Measurements from ENCODE around the gene KIF26A.

Gene KIF26A

GRCh38 chr14:104140463-104141331 is 2.3 kb downstream of the KIF26A start:
- H3K4me1 Mint-ChIP-seq (ENCODE audit: low read depth) = peaks cover 6% of the 10 kb centered on the region
- H3K27me3 Mint-ChIP-seq = peaks cover 2% of the 10 kb centered on the region
- H3K27ac Mint-ChIP-seq = peak overlapping the region; percentile 28

DNA sequence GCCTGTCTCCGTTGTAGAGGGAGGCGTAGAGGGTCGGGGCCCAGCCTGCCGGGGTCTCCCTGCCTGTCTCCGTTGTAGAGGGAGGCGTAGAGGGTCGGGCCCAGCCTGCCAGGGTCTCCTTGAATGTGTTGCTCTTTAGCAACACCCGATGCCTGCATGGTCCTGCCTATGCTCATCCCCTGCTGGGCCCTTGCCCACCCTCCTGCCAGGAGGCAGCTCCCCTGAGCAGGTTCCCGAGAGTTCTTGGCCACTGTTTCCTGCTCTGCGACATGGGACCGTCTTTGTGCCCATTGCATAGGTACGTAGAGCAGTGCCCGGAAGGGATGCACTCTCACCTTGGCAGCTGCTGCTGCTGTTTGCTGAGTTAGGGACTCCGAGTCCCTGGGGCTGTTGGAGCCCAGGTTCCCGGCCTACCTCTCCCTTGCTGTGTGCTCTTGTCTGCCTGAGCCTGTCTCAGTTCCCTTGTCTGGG is 3.3 kb downstream of the KIF26A start:
- peaks cover 6% of the 10 kb centered on the region for H3K4me1 Mint-ChIP-seq (ENCODE audit: low read depth)
- peaks cover 2% of the 10 kb centered on the region for H3K27me3 Mint-ChIP-seq
- no peak overlapping the region for H3K4me3 Mint-ChIP-seq
- no peaks in the 10 kb centered on the region for H3K36me3 Mint-ChIP-seq
- no peak overlapping the region for H3K27ac Mint-ChIP-seq
- no peaks in the 10 kb centered on the region for H3K9me3 Mint-ChIP-seq (ENCODE audit: low read depth)

More at GRCh38 chr14:104140463-104141331, 2.3 kb downstream of the KIF26A start:
- H3K9me3 Mint-ChIP-seq (ENCODE audit: low read depth) = no peaks in the 10 kb centered on the region
- no peaks in the 10 kb centered on the region for H3K36me3 Mint-ChIP-seq
- H3K4me3 Mint-ChIP-seq = no peak overlapping the region

- Mint-ChIP-seq H3K4me3 (no peak overlapping the region), H3K27ac (no peak overlapping the region), H3K36me3 (no peaks in the 10 kb centered on the region), H3K4me1 (ENCODE audit: low read depth) (no peaks in the 10 kb centered on the region), H3K9me3 (ENCODE audit: low read depth) (no peaks in the 10 kb centered on the region), H3K27me3 (no peaks in the 10 kb centered on the region)
Observed at GRCh38 chr14:104142136-104142945, 4.0 kb downstream of the KIF26A start.

DNA sequence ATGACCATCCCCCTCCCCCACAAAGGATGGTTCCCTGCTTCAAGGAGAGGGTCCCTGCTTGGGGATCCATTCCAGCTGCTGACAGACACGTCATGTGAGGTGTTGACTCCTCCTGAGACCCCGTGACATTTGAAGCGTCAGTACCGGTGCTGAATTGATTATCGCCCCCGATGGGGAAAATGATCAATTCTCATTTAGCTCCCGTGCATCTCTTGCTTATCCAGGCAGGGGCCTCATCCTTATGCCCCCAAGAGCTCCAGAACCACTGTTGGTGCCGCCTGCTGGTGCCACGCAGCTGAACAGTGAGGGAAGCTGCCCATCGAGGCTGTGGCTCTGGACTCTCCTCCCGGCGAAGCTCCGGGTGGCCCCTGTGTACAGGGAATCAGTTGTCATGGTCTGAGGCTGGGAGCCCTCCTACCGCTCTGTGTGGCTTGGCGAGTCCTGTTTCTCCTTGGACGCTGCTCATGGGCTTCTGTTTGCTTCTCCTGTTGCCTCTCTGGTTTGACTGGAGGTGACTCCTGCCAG is 4.6 kb downstream of the KIF26A start:
- Mint-ChIP-seq H3K36me3 (no peaks in the 10 kb centered on the region), H3K27me3 (no peaks in the 10 kb centered on the region), H3K27ac (no peak overlapping the region), H3K4me3 (no peak overlapping the region), H3K9me3 (ENCODE audit: low read depth) (no peaks in the 10 kb centered on the region), H3K4me1 (ENCODE audit: low read depth) (no peaks in the 10 kb centered on the region)

GRCh38 chr14:104143521-104144452 is 5.4 kb downstream of the KIF26A start:
- Mint-ChIP-seq H3K27me3 (no peaks in the 10 kb centered on the region), H3K36me3 (no peaks in the 10 kb centered on the region), H3K27ac (no peak overlapping the region), H3K4me3 (no peak overlapping the region), H3K4me1 (ENCODE audit: low read depth) (no peaks in the 10 kb centered on the region), H3K9me3 (ENCODE audit: low read depth) (no peaks in the 10 kb centered on the region)

GRCh38 chr14:104144453-104144790 is 6.0 kb downstream of the KIF26A start:
- H3K36me3 Mint-ChIP-seq = no peaks in the 10 kb centered on the region
- H3K4me1 Mint-ChIP-seq (ENCODE audit: low read depth) = no peaks in the 10 kb centered on the region
- no peaks in the 10 kb centered on the region for H3K27me3 Mint-ChIP-seq
- H3K9me3 Mint-ChIP-seq (ENCODE audit: low read depth) = no peaks in the 10 kb centered on the region
- H3K4me3 Mint-ChIP-seq = no peak overlapping the region
- no peak overlapping the region for H3K27ac Mint-ChIP-seq

GRCh38 chr14:104144911-104145825 is 6.8 kb downstream of the KIF26A start:
- H3K27ac Mint-ChIP-seq = no peak overlapping the region
- H3K4me3 Mint-ChIP-seq = no peak overlapping the region
- H3K4me1 Mint-ChIP-seq (ENCODE audit: low read depth) = no peaks in the 10 kb centered on the region
- H3K36me3 Mint-ChIP-seq = no peaks in the 10 kb centered on the region
- no peaks in the 10 kb centered on the region for H3K9me3 Mint-ChIP-seq (ENCODE audit: low read depth)
- H3K27me3 Mint-ChIP-seq = no peaks in the 10 kb centered on the region

GRCh38 chr14:104145826-104146601 is 7.6 kb downstream of the KIF26A start:
- H3K4me3 Mint-ChIP-seq = no peak overlapping the region
- no peaks in the 10 kb centered on the region for H3K36me3 Mint-ChIP-seq
- H3K4me1 Mint-ChIP-seq (ENCODE audit: low read depth) = no peaks in the 10 kb centered on the region
- no peaks in the 10 kb centered on the region for H3K27me3 Mint-ChIP-seq
- no peaks in the 10 kb centered on the region for H3K9me3 Mint-ChIP-seq (ENCODE audit: low read depth)
- H3K27ac Mint-ChIP-seq = no peak overlapping the region

DNA sequence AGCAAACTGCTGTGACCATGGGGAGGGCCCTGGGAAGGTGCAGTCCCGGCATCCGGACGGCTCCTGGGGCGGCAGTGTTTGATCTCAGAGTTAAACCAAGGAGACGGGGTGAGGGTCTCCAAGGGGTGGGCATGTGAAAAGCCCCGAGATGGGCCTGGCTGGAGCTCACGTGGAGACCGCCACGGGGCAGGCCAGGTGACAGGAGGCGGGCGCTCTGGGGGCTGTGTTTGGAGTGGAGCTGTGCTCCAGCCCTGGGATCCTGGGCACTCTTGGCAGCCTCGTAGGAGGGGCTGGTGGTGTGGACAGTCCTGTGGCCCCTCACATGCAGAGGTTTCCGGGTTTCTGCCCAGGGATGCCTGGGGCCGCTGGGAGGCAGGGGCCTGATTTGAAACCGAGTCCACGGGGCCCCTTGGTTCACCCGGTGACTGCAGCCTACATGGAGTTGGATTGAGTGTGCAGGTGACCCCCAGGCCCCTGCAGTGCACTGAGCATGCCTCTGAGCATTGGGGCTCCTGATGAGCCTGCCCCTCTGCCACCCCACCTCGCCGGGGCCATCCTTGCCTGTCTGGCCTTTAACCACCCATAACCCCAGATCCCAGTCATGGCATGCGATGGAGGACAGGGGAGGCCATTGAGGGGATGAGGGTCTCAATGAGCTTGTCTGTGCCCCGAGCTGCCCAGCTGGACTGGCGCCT is 8.4 kb downstream of the KIF26A start:
- H3K9me3 Mint-ChIP-seq (ENCODE audit: low read depth) = no peaks in the 10 kb centered on the region
- no peak overlapping the region for H3K4me3 Mint-ChIP-seq
- no peaks in the 10 kb centered on the region for H3K4me1 Mint-ChIP-seq (ENCODE audit: low read depth)
- H3K36me3 Mint-ChIP-seq = no peaks in the 10 kb centered on the region
- H3K27ac Mint-ChIP-seq = no peak overlapping the region
- H3K27me3 Mint-ChIP-seq = no peaks in the 10 kb centered on the region

DNA sequence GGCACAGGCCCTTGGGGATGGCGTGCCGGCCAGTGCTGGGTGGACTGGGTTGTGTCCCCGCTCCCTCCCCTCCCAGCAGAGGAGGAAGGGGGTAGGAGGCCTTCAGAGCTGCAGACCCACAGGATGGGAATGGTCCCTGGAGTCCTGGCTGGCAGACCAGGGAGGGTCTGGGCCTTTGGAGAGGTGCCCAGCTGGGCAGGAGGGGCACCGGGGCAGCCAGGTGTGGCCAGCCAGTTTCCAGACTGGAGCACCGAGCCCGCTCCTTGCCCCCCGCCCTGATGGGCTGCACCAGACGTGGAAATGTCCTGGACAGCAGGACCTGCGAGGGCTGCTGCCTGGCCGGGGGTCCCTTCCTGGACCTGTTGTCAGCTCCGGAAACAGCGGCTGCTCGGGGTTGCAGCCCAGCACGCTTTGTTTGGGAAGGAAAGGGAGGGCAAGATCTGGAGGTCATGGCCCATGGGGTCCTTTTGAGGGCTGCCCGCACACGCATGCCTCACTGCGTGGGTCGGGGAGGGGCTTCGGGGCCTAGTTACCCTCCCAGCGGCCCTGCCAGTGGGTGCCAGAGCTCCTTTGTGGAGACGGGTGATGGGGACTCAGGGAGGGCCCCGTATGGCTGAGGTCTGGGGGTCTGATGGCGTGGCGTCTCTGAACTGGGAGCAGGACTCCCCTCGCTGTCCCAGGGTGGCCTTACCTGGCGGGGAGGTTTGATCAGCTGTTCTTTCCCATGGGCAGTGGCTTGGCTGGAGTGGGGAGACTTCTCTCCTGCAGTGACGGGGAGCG is 9.1 kb downstream of the KIF26A start:
- no peaks in the 10 kb centered on the region for H3K4me1 Mint-ChIP-seq (ENCODE audit: low read depth)
- H3K9me3 Mint-ChIP-seq (ENCODE audit: low read depth) = no peaks in the 10 kb centered on the region
- no peak overlapping the region for H3K4me3 Mint-ChIP-seq
- H3K27ac Mint-ChIP-seq = no peak overlapping the region
- no peaks in the 10 kb centered on the region for H3K36me3 Mint-ChIP-seq
- no peaks in the 10 kb centered on the region for H3K27me3 Mint-ChIP-seq

- Mint-ChIP-seq H3K27ac (no peak overlapping the region), H3K4me3 (no peak overlapping the region), H3K4me1 (ENCODE audit: low read depth) (no peaks in the 10 kb centered on the region), H3K9me3 (ENCODE audit: low read depth) (no peaks in the 10 kb centered on the region), H3K36me3 (no peaks in the 10 kb centered on the region), H3K27me3 (no peaks in the 10 kb centered on the region)
Observed at GRCh38 chr14:104148433-104149277, 10.3 kb downstream of the KIF26A start.

All from activated naive CD8-positive, alpha-beta T cell (primary cell).